Tibial nerve (tissue), 4 donors: ENCODE results near the gene PLCH2. TPM values are rescaled to one million over a fixed set of nuclear protein-coding genes. Genes with fewer than 3 reads are reported as not detected.

Source experiments
- DNase-seq, 2 donors: peaks; one replicate each; pipeline ENCODE4 v3.0.0-alpha.2; 2019; ENCODE audit warnings: low spot score in 2 of 2
- H3K27ac ChIP-seq, 4 donors: fragments of 200-600 bp; sonication (generic) in 3 of 4; one replicate each; pipeline ENCODE4 v1.5.1; 2017 to 2019; ENCODE audit warnings: mild to moderate bottlenecking in 1 of 4
- H3K27me3 ChIP-seq, 2 donors: fragments of 200-600 bp; sonication (generic) in 1 of 2; one replicate each; pipeline versions ENCODE4 v1.5.1 to v1.6.0; 2017 to 2019
- H3K36me3 ChIP-seq, 3 donors: fragments of 200-600 bp; sonication (generic); one replicate each; pipeline ENCODE4 v1.5.1; 2018 to 2019
- H3K4me1 ChIP-seq, 4 donors: fragments of 200-600 bp; sonication (generic) in 3 of 4; one replicate each; pipeline ENCODE4 v1.5.1; 2017 to 2019
- H3K4me3 ChIP-seq, 4 donors: fragments of 200-600 bp; sonication (generic) in 3 of 4; one replicate each; pipeline ENCODE4 v1.5.1; 2017 to 2019; ENCODE audit warnings: mild to moderate bottlenecking in 1 of 4, moderate library complexity in 1 of 4
- H3K9me3 ChIP-seq, 4 donors: fragments of 200-600 bp; sonication (generic) in 3 of 4; one replicate each; pipeline ENCODE4 v1.5.1; 2017 to 2019
- CTCF ChIP-seq, 5 experiments: fragments of 200-600 bp in 3 of 5; fragments of 450-650 bp in 2 of 5; sonication (generic) in 3 of 5; IDR thresholded peaks; one replicate each; pipeline ENCODE4 v1.5.1; 2016 to 2019; ENCODE audit warnings: antibody characterized with exemption in 5 of 5, mild to moderate bottlenecking in 3 of 5, moderate library complexity in 2 of 5
- EP300 ChIP-seq, 2 donors: sonication (generic); formaldehyde crosslinking; IDR thresholded peaks; one replicate each; pipeline ENCODE4 v1.6.1; 2017; ENCODE audit warnings: antibody characterized with exemption in 2 of 2, mild to moderate bottlenecking in 1 of 2
- POLR2A ChIP-seq, 2 donors: fragments of 450-650 bp; IDR thresholded peaks; one replicate each; pipeline ENCODE4 v1.6.1; 2017; ENCODE audit warnings: antibody characterized with exemption in 2 of 2, mild to moderate bottlenecking in 2 of 2, moderate library complexity in 2 of 2
- WGBS, 2 donors: methylation state at CpG; one replicate each; pipeline ENCODE4 v1.1.5; 2018; 5-methylcytosine and 5-hydroxymethylcytosine counted together
- total RNA-seq, 4 donors: library from RNA; depleted of rRNA; stranded (reverse); fragments of >200 nt; gene quantifications; one replicate each; pipeline ENCODE4 v1.1.0, GENCODE V29; 2016

Gene PLCH2
- total RNA-seq, 4 donors from 2014 or later = 0.21 to 0.59 (median 0.26) TPM

DNA sequence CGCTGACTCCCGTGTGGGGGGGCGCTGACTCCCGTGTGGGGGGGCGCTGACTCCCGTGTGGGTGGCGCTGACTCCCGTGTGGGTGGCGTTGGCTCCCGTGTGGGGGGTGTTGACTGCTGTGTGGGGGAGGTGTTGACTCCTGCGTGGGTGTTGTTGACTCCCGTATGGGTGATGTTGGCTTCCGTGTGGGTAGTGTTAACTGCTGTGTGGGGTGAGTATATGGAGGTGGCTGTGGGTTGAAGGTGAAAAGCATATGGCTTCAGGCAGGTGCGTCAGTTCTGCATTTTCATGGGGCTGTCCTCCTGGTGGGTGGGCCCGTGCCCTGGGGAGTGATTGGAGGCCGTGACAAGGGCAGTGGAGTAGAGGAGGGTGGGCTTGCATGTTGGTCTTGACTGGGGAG lies 7.9 kb downstream of the PLCH2 start:
- Histone ChIP-seq H3K4me3 (no peak overlapping the region), H3K27ac (no peak overlapping the region), H3K36me3 (no peaks in the 10 kb centered on the region), H3K27me3 (no peaks in the 10 kb centered on the region), H3K9me3 (peaks cover 0 to 13% (median 0%) of the 10 kb centered on the region in 4 donors), H3K4me1 (no peaks in the 10 kb centered on the region)
- TF ChIP-seq CTCF (IDR thresholded peaks at IDR 0.05) (no peak), EP300 (IDR thresholded peaks at IDR 0.05) (no peak)
- WGBS, 2 donors = 80 to 81% methylated on average over 10 to 12 of the region's 16 CpGs
- DNase-seq = no peak

- Histone ChIP-seq H3K9me3 (peaks cover 0 to 22% (median 0%) of the 10 kb centered on the region in 4 donors), H3K36me3 (no peaks in the 10 kb centered on the region), H3K27ac (no peak overlapping the region), H3K4me1 (no peaks in the 10 kb centered on the region), H3K4me3 (no peak overlapping the region), H3K27me3 (no peaks in the 10 kb centered on the region)
- WGBS, 2 donors = 67 to 87% methylated on average over 3 of the region's 4 CpGs
- TF ChIP-seq CTCF (IDR thresholded peaks at IDR 0.05) = no peak
- TF ChIP-seq POLR2A (IDR thresholded peaks at IDR 0.05) = no peak
- no peak for DNase-seq
These were observed 10.0 kb downstream of the PLCH2 start for GRCh38 chr1:2486041-2486440.

- H3K4me3 ChIP-seq = no peak overlapping the region
- no peaks in the 10 kb centered on the region for H3K4me1 ChIP-seq
- no peak for DNase-seq
- TF ChIP-seq EP300 (IDR thresholded peaks at IDR 0.05) (no peak), POLR2A (IDR thresholded peaks at IDR 0.05) (no peak), CTCF (IDR thresholded peaks at IDR 0.05) (no peak)
- no peak overlapping the region for H3K27ac ChIP-seq
- peaks cover 0 to 1% of the 10 kb centered on the region in 2 donors for H3K27me3 ChIP-seq
- H3K36me3 ChIP-seq = no peaks in the 10 kb centered on the region
- peaks cover 0 to 22% (median 0%) of the 10 kb centered on the region in 4 donors for H3K9me3 ChIP-seq
- 85 to 86% methylated on average over 7 to 8 of the region's 9 CpGs for WGBS, 2 donors
These were observed 10.5 kb downstream of the PLCH2 start for GRCh38 chr1:2486558-2486957.

DNA sequence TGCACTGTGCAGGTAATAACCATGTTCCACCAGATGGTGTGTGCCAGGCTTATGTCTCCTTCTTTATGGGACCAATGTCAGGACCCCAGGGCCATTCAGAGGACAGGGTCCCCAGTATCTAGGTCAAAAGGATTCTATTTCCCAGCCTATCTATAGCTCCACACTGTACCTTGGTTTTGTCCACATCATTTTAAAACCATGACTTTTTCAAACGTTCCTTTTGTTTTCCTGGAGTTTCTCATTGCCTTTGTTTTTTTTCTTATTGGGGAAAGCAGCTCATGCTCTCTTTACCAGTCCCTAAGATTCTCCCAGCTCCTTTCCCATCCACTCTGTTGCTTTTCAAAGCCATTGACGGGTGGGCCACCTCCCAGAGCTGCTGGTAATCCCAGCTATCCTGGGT lies 12.6 kb downstream of the PLCH2 start:
- no peak for TF ChIP-seq EP300 (IDR thresholded peaks at IDR 0.05)
- no peak for TF ChIP-seq CTCF (IDR thresholded peaks at IDR 0.05)
- TF ChIP-seq POLR2A (IDR thresholded peaks at IDR 0.05) = no peak

GRCh38 chr1:2489615-2490014 lies 13.5 kb downstream of the PLCH2 start:
- no peaks in the 10 kb centered on the region for H3K36me3 ChIP-seq
- DNase-seq = no peak
- H3K27ac ChIP-seq = no peak overlapping the region
- H3K9me3 ChIP-seq = peaks cover 0 to 22% (median 0%) of the 10 kb centered on the region in 4 donors
- WGBS, 2 donors = 86 to 95% methylated on average over 14 of the region's 14 CpGs
- no peak overlapping the region for H3K4me3 ChIP-seq
- no peaks in the 10 kb centered on the region for H3K4me1 ChIP-seq
- peaks cover 0 to 18% of the 10 kb centered on the region in 2 donors for H3K27me3 ChIP-seq
- no peak for TF ChIP-seq POLR2A (IDR thresholded peaks at IDR 0.05)
- no peak for TF ChIP-seq CTCF (IDR thresholded peaks at IDR 0.05)
- no peak for TF ChIP-seq EP300 (IDR thresholded peaks at IDR 0.05)

More for the DNA sequence above, 12.6 kb downstream of the PLCH2 start:
- 79 to 86% methylated on average over 2 of the region's 2 CpGs for WGBS, 2 donors
- H3K4me1 ChIP-seq = no peaks in the 10 kb centered on the region
- H3K36me3 ChIP-seq = no peaks in the 10 kb centered on the region
- H3K9me3 ChIP-seq = peaks cover 0 to 22% (median 0%) of the 10 kb centered on the region in 4 donors
- no peak for DNase-seq
- H3K27me3 ChIP-seq = peaks cover 0 to 16% of the 10 kb centered on the region in 2 donors
- H3K4me3 ChIP-seq = no peak overlapping the region
- no peak overlapping the region for H3K27ac ChIP-seq
